ENCODE measurements around the gene PNLIPRP1. TPM values are rescaled to one million over a fixed set of nuclear protein-coding genes. Genes with fewer than 3 reads are reported as not detected.

Gene PNLIPRP1
- total RNA-seq, 1 experiment from 2014 or later: not detected

- H2AFZ ChIP-seq: no peak overlapping the region
- H3K4me3 ChIP-seq: no peak overlapping the region
- no peak overlapping the region for H3K4me2 ChIP-seq
- TF ChIP-seq CTCF (conservative IDR thresholded peaks at IDR 0.05): no peak
- TF ChIP-seq EZH2 (IDR thresholded peaks at IDR 0.05; ENCODE audit: low read depth): no peak
- H3K9me2 ChIP-seq (ENCODE audit: insufficient read depth): no peaks in the 10 kb centered on the region
- H3K27me3 ChIP-seq (ENCODE audit: insufficient read depth, low read depth): peaks cover 74% of the 10 kb centered on the region
- ChIA-PET POLR2A (ENCODE audit: unreplicated experiment) (no interaction called here), CTCF (no interaction called here)
- no peak overlapping the region for H3K27ac ChIP-seq
- no peak for DNase-seq
- H3K79me2 ChIP-seq (ENCODE audit: low read depth): no peaks in the 10 kb centered on the region
- intact Hi-C loops (cut with micrococcal nuclease; ENCODE audit: unreplicated experiment): no loop called here
- no peaks in the 10 kb centered on the region for H3K36me3 ChIP-seq (ENCODE audit: low read depth)
- BruUV-seq (replicated peaks): no TSS peak
- H3F3A ChIP-seq (ENCODE audit: insufficient read depth, low read depth): no peaks in the 10 kb centered on the region
- H3K9me3 ChIP-seq (ENCODE audit: insufficient read depth, low read depth): no peaks in the 10 kb centered on the region
- H4K20me1 ChIP-seq (ENCODE audit: insufficient read depth): no peaks in the 10 kb centered on the region
- no peaks in the 10 kb centered on the region for H3K4me1 ChIP-seq (replicated peaks; ENCODE audit: insufficient read depth)
Observed at GRCh38 chr10:116621934-116622655, 31.3 kb downstream of the PNLIPRP1 start.

- Histone ChIP-seq H3K4me1 (replicated peaks; ENCODE audit: insufficient read depth) (no peaks in the 10 kb centered on the region), H3K27ac (no peak overlapping the region), H3K4me3 (no peak overlapping the region), H3K4me2 (no peak overlapping the region), H3K36me3 (ENCODE audit: low read depth) (no peaks in the 10 kb centered on the region), H4K20me1 (ENCODE audit: insufficient read depth) (no peaks in the 10 kb centered on the region), H3K27me3 (ENCODE audit: insufficient read depth, low read depth) (peaks cover 66% of the 10 kb centered on the region), H3K79me2 (ENCODE audit: low read depth) (no peaks in the 10 kb centered on the region), H2AFZ (no peak overlapping the region), H3F3A (ENCODE audit: insufficient read depth, low read depth) (no peaks in the 10 kb centered on the region), H3K9me2 (ENCODE audit: insufficient read depth) (no peaks in the 10 kb centered on the region), H3K9me3 (ENCODE audit: insufficient read depth, low read depth) (no peaks in the 10 kb centered on the region)
- no peak for DNase-seq
- intact Hi-C loops (cut with micrococcal nuclease; ENCODE audit: unreplicated experiment): no loop called here
- CTCF ChIA-PET: no interaction called here
- TF ChIP-seq EZH2 (IDR thresholded peaks at IDR 0.05; ENCODE audit: low read depth): no peak
- TF ChIP-seq CTCF (conservative IDR thresholded peaks at IDR 0.05): no peak
- POLR2A ChIA-PET (ENCODE audit: unreplicated experiment): no interaction called here
- no TSS peak for BruUV-seq (replicated peaks)
Observed at GRCh38 chr10:116625845-116626244, 35.1 kb downstream of the PNLIPRP1 start.

- no peaks in the 10 kb centered on the region for H3F3A ChIP-seq (ENCODE audit: insufficient read depth, low read depth)
- H3K9me3 ChIP-seq (ENCODE audit: insufficient read depth, low read depth): no peaks in the 10 kb centered on the region
- H4K20me1 ChIP-seq (ENCODE audit: insufficient read depth): no peaks in the 10 kb centered on the region
- intact Hi-C loops (cut with micrococcal nuclease; ENCODE audit: unreplicated experiment): no loop called here
- no peak overlapping the region for H2AFZ ChIP-seq
- no peak overlapping the region for H3K4me3 ChIP-seq
- no peaks in the 10 kb centered on the region for H3K36me3 ChIP-seq (ENCODE audit: low read depth)
- BruUV-seq (replicated peaks): no TSS peak
- H3K79me2 ChIP-seq (ENCODE audit: low read depth): no peaks in the 10 kb centered on the region
- H3K9me2 ChIP-seq (ENCODE audit: insufficient read depth): no peaks in the 10 kb centered on the region
- POLR2A ChIA-PET (ENCODE audit: unreplicated experiment): interaction anchor here (0.7 kb wide), 1 partner anchor 492 kb away, joined by 4 read pairs; no protein-coding TSS in a partner anchor
- H3K4me2 ChIP-seq: no peak overlapping the region
- H3K27me3 ChIP-seq (ENCODE audit: insufficient read depth, low read depth): peaks cover 63% of the 10 kb centered on the region
- CTCF ChIA-PET: no interaction called here
- DNase-seq: no peak
- no peak overlapping the region for H3K27ac ChIP-seq
- TF ChIP-seq EZH2 (IDR thresholded peaks at IDR 0.05; ENCODE audit: low read depth) (no peak), CTCF (conservative IDR thresholded peaks at IDR 0.05) (no peak)
- no peaks in the 10 kb centered on the region for H3K4me1 ChIP-seq (replicated peaks; ENCODE audit: insufficient read depth)
Observed at GRCh38 chr10:116626815-116627214, 36.1 kb downstream of the PNLIPRP1 start.
